ENCODE measurements around the gene AGPS. TPM values are rescaled to one million over a fixed set of nuclear protein-coding genes. Genes with fewer than 3 reads are reported as not detected.

AGPS gene
- total RNA-seq, 1 experiment from 2014 or later, result 124 TPM

- DNase-seq (ENCODE audit: low read depth in 1 of 2, low spot score in 2 of 2), result no peak
- Histone ChIP-seq H3K36me3 (peaks cover 55% of the 10 kb centered on the region), H3K27ac (no peak overlapping the region), H3K9me3 (replicated peaks) (no peaks in the 10 kb centered on the region), H3K4me1 (replicated peaks) (peaks cover 3% of the 10 kb centered on the region; the same call in 1 of the 2 replicates), H3K4me3 (no peak overlapping the region), H3K27me3 (replicated peaks) (no peaks in the 10 kb centered on the region)
Observed at GRCh38 chr2:177518754-177519153, 126.2 kb downstream of the AGPS start.

DNA sequence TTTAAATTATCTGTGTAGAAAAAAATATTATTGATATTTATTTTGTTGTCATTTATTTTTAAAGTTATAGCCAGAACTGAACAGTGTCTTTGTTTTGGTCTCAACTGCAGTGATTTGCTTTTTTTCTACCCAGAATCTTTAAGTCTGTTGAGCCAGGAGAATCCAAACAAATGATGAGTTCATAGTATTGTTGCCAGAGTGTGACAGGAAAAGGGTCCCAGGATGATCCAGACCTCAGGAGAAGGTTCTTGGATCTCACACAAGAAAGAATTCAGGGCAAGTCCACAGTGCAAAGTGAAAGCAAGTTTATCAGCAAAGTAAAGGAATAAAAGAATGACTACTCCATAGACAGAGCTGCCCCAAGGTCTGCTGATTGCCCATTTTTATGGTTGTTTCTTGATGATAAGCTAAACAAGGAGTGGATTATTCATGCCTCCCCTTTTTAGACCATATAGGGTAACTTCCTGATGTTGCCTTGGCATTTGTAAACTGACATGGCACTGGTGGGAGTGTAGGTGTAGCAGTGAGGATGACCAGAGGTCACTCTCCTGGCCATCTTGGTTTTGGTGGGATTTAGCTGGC is 127.1 kb downstream of the AGPS start:
- Histone ChIP-seq H3K27ac (no peak overlapping the region), H3K36me3 (peaks cover 58% of the 10 kb centered on the region), H3K4me1 (replicated peaks) (peaks cover 3% of the 10 kb centered on the region; the same call in 1 of the 2 replicates), H3K4me3 (no peak overlapping the region), H3K9me3 (replicated peaks) (no peaks in the 10 kb centered on the region), H3K27me3 (replicated peaks) (no peaks in the 10 kb centered on the region)
- DNase-seq (ENCODE audit: low read depth in 1 of 2, low spot score in 2 of 2), result no peak

- Histone ChIP-seq H3K4me3 (no peak overlapping the region), H3K27ac (no peak overlapping the region), H3K4me1 (replicated peaks) (peaks cover 3% of the 10 kb centered on the region; the same call in 1 of the 2 replicates), H3K36me3 (peaks cover 58% of the 10 kb centered on the region), H3K9me3 (replicated peaks) (no peaks in the 10 kb centered on the region), H3K27me3 (replicated peaks) (no peaks in the 10 kb centered on the region)
- DNase-seq (ENCODE audit: low read depth in 1 of 2, low spot score in 2 of 2), result no peak
Observed at GRCh38 chr2:177520324-177520723, 127.8 kb downstream of the AGPS start.

- Histone ChIP-seq H3K9me3 (replicated peaks) (no peaks in the 10 kb centered on the region), H3K4me3 (no peak overlapping the region), H3K27me3 (replicated peaks) (no peaks in the 10 kb centered on the region), H3K4me1 (replicated peaks) (peaks cover 3% of the 10 kb centered on the region; the same call in 1 of the 2 replicates), H3K27ac (no peak overlapping the region), H3K36me3 (peaks cover 50% of the 10 kb centered on the region)
- DNase-seq (ENCODE audit: low read depth in 1 of 2, low spot score in 2 of 2), result no peak
Observed at GRCh38 chr2:177523781-177524180, 131.2 kb downstream of the AGPS start.

DNA sequence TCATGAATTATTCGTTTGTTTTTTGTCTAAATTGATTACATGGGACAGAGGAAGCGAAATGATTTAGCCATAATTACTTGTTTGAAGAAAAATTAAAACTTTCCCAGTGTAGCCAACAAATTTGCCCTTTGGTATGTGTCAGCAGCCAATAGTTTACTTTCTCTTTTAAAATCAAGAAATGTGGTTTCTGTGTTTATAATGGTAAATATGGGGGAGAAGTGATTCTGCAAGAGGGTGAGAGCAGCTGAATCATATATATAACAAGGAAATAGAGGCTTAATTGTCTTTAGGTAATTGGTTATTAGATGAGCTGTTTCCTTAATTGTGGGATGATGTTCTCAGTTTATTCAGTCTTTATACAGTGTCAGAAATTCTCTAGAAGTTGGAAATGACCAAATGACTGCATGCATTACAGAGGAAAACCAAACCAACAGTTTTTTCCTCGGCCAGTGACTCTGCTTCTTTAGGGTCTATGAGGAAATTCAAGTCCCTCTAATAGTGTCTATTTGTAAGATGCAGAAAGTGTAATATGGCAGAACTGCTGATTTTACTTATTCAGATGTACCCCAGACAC is 132.9 kb downstream of the AGPS start:
- Histone ChIP-seq H3K4me1 (replicated peaks) (no peaks in the 10 kb centered on the region), H3K36me3 (peaks cover 42% of the 10 kb centered on the region), H3K9me3 (replicated peaks) (no peaks in the 10 kb centered on the region), H3K27ac (no peak overlapping the region), H3K27me3 (replicated peaks) (no peaks in the 10 kb centered on the region), H3K4me3 (no peak overlapping the region)
- no peak for DNase-seq (ENCODE audit: low read depth in 1 of 2, low spot score in 2 of 2)

GRCh38 chr2:177528351-177528933 is 135.9 kb downstream of the AGPS start:
- Histone ChIP-seq H3K9me3 (replicated peaks) (no peaks in the 10 kb centered on the region), H3K36me3 (peaks cover 20% of the 10 kb centered on the region), H3K4me1 (replicated peaks) (no peaks in the 10 kb centered on the region)

GRCh38 chr2:177529166-177529565 is 136.6 kb downstream of the AGPS start:
- H3K27me3 ChIP-seq (replicated peaks), result no peaks in the 10 kb centered on the region
- no peak for DNase-seq (ENCODE audit: low read depth in 1 of 2, low spot score in 2 of 2)
- no peaks in the 10 kb centered on the region for H3K4me1 ChIP-seq (replicated peaks)
- H3K27ac ChIP-seq, result no peak overlapping the region
- no peaks in the 10 kb centered on the region for H3K9me3 ChIP-seq (replicated peaks)
- H3K4me3 ChIP-seq, result no peak overlapping the region
- H3K36me3 ChIP-seq, result peaks cover 12% of the 10 kb centered on the region

More at GRCh38 chr2:177528351-177528933, 135.9 kb downstream of the AGPS start:
- no peaks in the 10 kb centered on the region for H3K27me3 ChIP-seq (replicated peaks)
- no peak for DNase-seq (ENCODE audit: low read depth in 1 of 2, low spot score in 2 of 2)
- no peak overlapping the region for H3K4me3 ChIP-seq
- H3K27ac ChIP-seq, result no peak overlapping the region

GRCh38 chr2:177530561-177530960 is 138.0 kb downstream of the AGPS start:
- no peaks in the 10 kb centered on the region for H3K4me1 ChIP-seq (replicated peaks)
- H3K27me3 ChIP-seq (replicated peaks), result no peaks in the 10 kb centered on the region
- DNase-seq (ENCODE audit: low read depth in 1 of 2, low spot score in 2 of 2), result no peak
- H3K9me3 ChIP-seq (replicated peaks), result no peaks in the 10 kb centered on the region
- H3K4me3 ChIP-seq, result no peak overlapping the region
- H3K36me3 ChIP-seq, result peaks cover 3% of the 10 kb centered on the region
- H3K27ac ChIP-seq, result no peak overlapping the region

GRCh38 chr2:177531706-177532105 is 139.1 kb downstream of the AGPS start:
- no peaks in the 10 kb centered on the region for H3K9me3 ChIP-seq (replicated peaks)
- no peaks in the 10 kb centered on the region for H3K27me3 ChIP-seq (replicated peaks)
- H3K27ac ChIP-seq, result no peak overlapping the region
- H3K4me1 ChIP-seq (replicated peaks), result no peaks in the 10 kb centered on the region
- H3K4me3 ChIP-seq, result no peak overlapping the region
- H3K36me3 ChIP-seq, result no peaks in the 10 kb centered on the region
- DNase-seq (ENCODE audit: low read depth in 1 of 2, low spot score in 2 of 2), result no peak

GRCh38 chr2:177532567-177532966 is 140.0 kb downstream of the AGPS start:
- H3K27ac ChIP-seq, result no peak overlapping the region
- no peaks in the 10 kb centered on the region for H3K9me3 ChIP-seq (replicated peaks)
- no peak overlapping the region for H3K4me3 ChIP-seq

DNA sequence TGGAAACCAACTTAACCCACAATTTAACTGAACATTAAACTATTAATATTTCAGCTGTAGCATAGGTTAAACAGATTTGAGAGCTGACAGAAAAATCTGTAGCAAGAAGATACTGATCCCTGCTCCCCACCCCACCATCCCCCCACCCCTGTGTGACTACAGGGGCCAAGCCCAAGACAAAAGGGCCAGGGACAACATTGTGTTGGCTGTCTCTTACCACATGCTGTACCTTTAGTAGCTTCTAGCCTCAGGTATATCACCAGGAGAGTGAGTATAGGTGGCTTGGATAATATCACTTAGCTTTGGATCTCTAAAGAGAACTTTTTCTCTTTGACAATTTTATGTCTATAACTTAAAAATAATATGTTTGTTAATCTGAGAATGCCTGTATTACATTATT is 140.7 kb downstream of the AGPS start:
- H3K27me3 ChIP-seq (replicated peaks), result no peaks in the 10 kb centered on the region
- no peaks in the 10 kb centered on the region for H3K9me3 ChIP-seq (replicated peaks)
- no peak for DNase-seq (ENCODE audit: low read depth in 1 of 2, low spot score in 2 of 2)
- H3K36me3 ChIP-seq, result peaks cover 1% of the 10 kb centered on the region; the same call in 1 of the 2 replicates
- H3K4me3 ChIP-seq, result no peak overlapping the region
- no peak overlapping the region for H3K27ac ChIP-seq
- no peaks in the 10 kb centered on the region for H3K4me1 ChIP-seq (replicated peaks)

More at GRCh38 chr2:177532567-177532966, 140.0 kb downstream of the AGPS start:
- no peaks in the 10 kb centered on the region for H3K36me3 ChIP-seq
- no peak for DNase-seq (ENCODE audit: low read depth in 1 of 2, low spot score in 2 of 2)
- no peaks in the 10 kb centered on the region for H3K4me1 ChIP-seq (replicated peaks)
- H3K27me3 ChIP-seq (replicated peaks), result no peaks in the 10 kb centered on the region

- H3K4me3 ChIP-seq, result no peak overlapping the region
- H3K9me3 ChIP-seq (replicated peaks), result no peaks in the 10 kb centered on the region
- peaks cover 3% of the 10 kb centered on the region; the same call in 1 of the 2 replicates for H3K36me3 ChIP-seq
- no peaks in the 10 kb centered on the region for H3K27me3 ChIP-seq (replicated peaks)
- H3K4me1 ChIP-seq (replicated peaks), result no peaks in the 10 kb centered on the region
- no peak for DNase-seq (ENCODE audit: low read depth in 1 of 2, low spot score in 2 of 2)
- no peak overlapping the region for H3K27ac ChIP-seq
Observed at GRCh38 chr2:177535000-177535399, 142.4 kb downstream of the AGPS start.

DNA sequence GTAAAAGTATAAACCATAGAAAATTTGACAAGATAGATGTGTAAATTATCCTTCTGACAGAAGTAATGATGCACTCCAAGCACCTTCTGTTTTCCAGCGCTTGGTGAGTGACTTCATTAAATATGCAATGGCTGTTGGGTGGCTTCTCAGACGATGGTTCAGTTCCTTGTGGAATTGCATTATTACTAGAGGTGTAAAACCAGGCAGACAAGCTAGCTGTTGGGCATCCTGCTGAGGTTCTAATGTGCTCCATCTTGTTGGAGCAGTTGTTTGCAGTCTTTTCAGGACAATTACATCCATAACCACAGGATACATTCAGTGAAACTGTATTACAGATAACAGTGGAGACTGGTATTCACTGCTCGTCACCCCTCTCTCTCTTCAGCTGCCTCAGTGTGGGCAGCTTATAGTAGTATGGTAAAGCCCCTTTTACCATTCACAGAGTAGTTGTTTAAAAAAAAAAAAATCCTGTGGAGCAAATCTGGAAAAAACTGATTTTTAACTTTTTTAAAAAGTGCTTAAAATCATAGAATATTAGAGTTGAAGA is 143.5 kb downstream of the AGPS start:
- Histone ChIP-seq H3K27ac (no peak overlapping the region), H3K4me1 (replicated peaks) (no peaks in the 10 kb centered on the region), H3K4me3 (no peak overlapping the region), H3K27me3 (replicated peaks) (no peaks in the 10 kb centered on the region), H3K36me3 (peaks cover 3% of the 10 kb centered on the region; the same call in 1 of the 2 replicates), H3K9me3 (replicated peaks) (no peaks in the 10 kb centered on the region)
- no peak for DNase-seq (ENCODE audit: low read depth in 1 of 2, low spot score in 2 of 2)

GRCh38 chr2:177537213-177537612 is 144.6 kb downstream of the AGPS start:
- no peak for DNase-seq (ENCODE audit: low read depth in 1 of 2, low spot score in 2 of 2)
- Histone ChIP-seq H3K9me3 (replicated peaks) (no peaks in the 10 kb centered on the region), H3K4me1 (replicated peaks) (peaks cover under 1% of the 10 kb centered on the region), H3K36me3 (peaks cover 3% of the 10 kb centered on the region; the same call in 1 of the 2 replicates), H3K27me3 (replicated peaks) (no peaks in the 10 kb centered on the region), H3K4me3 (no peak overlapping the region), H3K27ac (no peak overlapping the region)

Data from SJSA1 (cell line).